GM19372 (cell line): ENCODE measurements around the gene HSD11B2.

Source experiments
- ATAC-seq: cut with Tn5 transposase; IDR thresholded peaks from one replicate; pipeline ENCODE4 v1.9.1; 2021; ENCODE audit warnings: mild to moderate bottlenecking, low read depth, moderate library complexity; ENCODE audit not compliant: unreplicated experiment

HSD11B2 gene

GRCh38 chr16:67396159-67397035 is 34.5 kb upstream of the HSD11B2 start:
- no peak for ATAC-seq

DNA sequence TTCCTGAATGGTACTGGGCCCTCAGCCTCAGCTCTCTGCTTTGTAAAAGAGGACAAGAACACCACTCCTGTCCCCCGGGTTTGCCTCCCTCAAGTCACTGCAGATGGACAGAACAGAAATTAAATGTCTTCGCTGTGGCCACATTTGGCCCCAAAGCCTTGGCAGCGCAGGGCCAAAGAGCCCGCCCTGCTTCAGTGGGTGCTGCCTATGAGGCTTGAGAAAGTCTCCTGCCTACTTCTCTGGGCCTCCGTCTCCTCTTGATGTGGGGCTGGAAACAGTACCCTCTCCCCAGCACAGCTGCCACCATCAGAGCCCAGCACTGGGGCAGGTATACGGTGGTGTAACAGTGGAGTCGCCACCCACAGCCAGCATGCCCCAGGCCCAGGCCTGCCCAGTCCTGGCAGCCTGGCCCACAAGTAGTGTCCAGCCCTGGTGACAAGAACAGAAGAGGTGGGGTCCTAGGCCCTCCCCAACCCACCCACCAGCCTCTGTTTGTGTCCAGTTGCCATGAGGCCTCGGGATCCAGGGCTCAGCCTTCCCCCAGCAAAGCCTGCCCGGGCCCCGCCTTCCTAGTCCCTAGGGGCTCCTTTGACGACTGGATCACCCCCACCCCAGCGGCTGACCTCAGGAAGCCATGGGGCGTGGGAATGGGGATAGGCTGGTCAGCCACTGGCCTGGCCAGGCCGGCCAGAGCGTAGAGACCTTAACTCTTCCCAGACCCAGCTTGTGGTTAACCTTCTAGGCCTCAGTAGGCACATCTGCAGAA is 33.7 kb upstream of the HSD11B2 start:
- no peak for ATAC-seq

DNA sequence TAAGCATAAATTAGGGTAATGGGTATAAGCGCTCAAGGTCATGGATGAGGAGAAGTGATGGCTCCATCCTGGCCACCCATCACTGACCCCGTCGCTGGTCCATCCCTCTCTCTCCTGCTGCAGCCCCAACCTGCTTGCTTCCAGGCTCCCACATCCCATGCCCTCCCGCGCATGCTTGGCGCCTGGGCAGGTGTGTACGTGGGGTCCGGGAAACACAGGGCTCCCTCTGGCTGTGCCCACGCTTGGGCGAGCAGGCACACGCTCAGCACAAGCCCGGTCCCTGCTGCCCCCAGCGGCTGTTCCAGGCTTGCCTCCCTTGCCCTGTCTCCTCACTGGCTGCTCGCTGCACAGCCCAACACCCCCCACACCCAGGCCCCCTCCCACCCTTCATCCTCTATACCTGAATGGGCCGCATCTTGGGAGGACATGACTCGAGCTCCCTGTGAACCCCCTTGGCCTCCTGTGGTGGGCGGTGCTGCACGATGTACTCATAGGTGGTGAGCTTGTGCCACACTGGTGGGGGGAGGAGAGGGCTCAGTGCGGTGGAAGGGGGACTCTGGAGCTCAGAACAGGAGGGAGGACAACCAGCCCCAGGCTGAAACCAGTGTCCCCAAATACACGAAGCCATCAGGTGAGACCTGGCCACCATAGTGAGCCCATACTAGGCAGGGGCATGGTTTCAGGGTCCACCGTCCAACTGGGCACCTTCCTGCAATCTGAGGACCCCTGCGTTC is 32.9 kb upstream of the HSD11B2 start:
- ATAC-seq = no peak

- no peak for ATAC-seq
Observed at GRCh38 chr16:67398546-67399217, 32.2 kb upstream of the HSD11B2 start.

- no peak for ATAC-seq
Observed at GRCh38 chr16:67399218-67399733, 31.6 kb upstream of the HSD11B2 start.

GRCh38 chr16:67399749-67400704 is 30.9 kb upstream of the HSD11B2 start:
- no peak for ATAC-seq

- ATAC-seq = no peak
Observed at GRCh38 chr16:67400901-67401300, 30.0 kb upstream of the HSD11B2 start.

GRCh38 chr16:67403976-67404555 is 26.9 kb upstream of the HSD11B2 start:
- ATAC-seq = no peak

DNA sequence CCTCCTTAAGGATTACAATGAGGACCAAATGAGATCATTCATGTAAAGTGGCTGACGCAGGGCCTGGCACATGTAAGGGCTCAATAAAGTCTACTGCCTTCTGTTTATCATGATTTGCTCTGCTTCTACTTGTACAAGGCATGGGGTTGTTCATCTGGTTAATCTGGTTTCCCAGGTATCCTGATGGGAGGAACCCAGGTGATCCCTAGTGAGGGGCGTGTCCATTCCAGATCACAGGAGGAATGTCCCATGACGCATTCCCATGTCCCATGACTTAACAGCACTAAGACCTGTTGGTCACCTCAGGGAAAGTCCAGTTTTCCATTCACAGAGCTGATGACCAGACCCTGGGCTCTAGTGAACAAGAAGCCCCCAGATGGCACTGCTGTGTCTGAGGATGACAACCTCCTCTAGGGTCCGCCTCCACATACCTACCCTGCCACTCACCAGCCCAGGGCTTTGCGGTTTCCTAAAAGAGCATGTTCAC is 26.1 kb upstream of the HSD11B2 start:
- no peak for ATAC-seq

GRCh38 chr16:67405336-67405735 is 25.6 kb upstream of the HSD11B2 start:
- ATAC-seq = no peak

- ATAC-seq = no peak
Observed at GRCh38 chr16:67406111-67406971, 24.6 kb upstream of the HSD11B2 start.

- ATAC-seq = no peak
Observed at GRCh38 chr16:67407176-67407787, 23.6 kb upstream of the HSD11B2 start.

GRCh38 chr16:67407788-67408452 is 23.0 kb upstream of the HSD11B2 start:
- ATAC-seq = no peak

- no peak for ATAC-seq
Observed at GRCh38 chr16:67409631-67410030, 21.3 kb upstream of the HSD11B2 start.

GRCh38 chr16:67411339-67411738 is 19.6 kb upstream of the HSD11B2 start:
- no peak for ATAC-seq

DNA sequence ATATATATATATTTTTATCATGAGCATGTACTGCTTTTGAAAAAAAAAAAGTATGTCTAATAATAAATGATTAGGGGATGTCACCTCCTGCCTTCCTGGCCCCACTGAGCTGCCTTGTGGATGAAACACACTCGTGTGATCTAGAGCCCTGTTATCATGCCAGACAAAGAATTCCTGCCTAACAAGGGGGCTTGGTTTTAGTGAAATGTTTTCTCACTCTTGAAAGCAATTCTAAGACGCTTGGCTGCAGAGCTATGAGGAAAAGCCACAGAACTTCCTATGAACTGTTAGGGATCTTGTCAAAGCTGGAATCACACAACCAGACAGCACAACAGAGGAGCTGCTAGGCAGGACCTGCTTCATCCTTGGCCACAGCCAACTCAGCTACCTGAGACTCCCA is 18.6 kb upstream of the HSD11B2 start:
- no peak for ATAC-seq
